H1 (cell line): ENCODE measurements around the gene BACE1. TPM values are rescaled to one million over a fixed set of nuclear protein-coding genes. Genes with fewer than 3 reads are reported as not detected.

Experiments used
- CTCF ChIA-PET: fragments of 300-600 bp; sonication (Branson Sonifier 250); formaldehyde crosslinking; loops from one replicate; lab custom pipeline; 2021; ENCODE audit not compliant: partially characterized antibody; lab: Charles Lee
- POLR2A ChIA-PET: fragments of 300-600 bp; sonication (Branson Sonifier 250); formaldehyde crosslinking; loops from one replicate; lab custom pipeline; 2021; ENCODE audit warnings: inconsistent platforms; ENCODE audit not compliant: partially characterized antibody; lab: Charles Lee
- DNase-seq, 2 experiments: peaks; one replicate each; pipeline versions ENCODE4 v3.0.0 to v3.0.0-alpha.2; 2010 to 2022; ENCODE audit warnings: low spot score in 2 of 2, low read depth in 1 of 2, mixed read lengths in 1 of 2
- FAIRE-seq: peaks from 2 replicates; lab custom pipeline; 2011; peaks lifted over from hg19 to GRCh38; lab: Jason Lieb, UNC
- H2AFZ ChIP-seq: 2 replicates; pipeline ENCODE4 v1.8.1; 2012; ENCODE audit warnings: low read length, inconsistent platforms
- H2AK5ac ChIP-seq: 2 replicates; pipeline ENCODE4 v1.6.1; 2013; ENCODE audit warnings: low read depth, low read length
- H2BK120ac ChIP-seq: replicated peaks from 2 replicates; pipeline ENCODE3; 2013; ENCODE audit warnings: low read depth, low read length, inconsistent platforms
- H2BK12ac ChIP-seq: 2 replicates; pipeline ENCODE4 v1.6.1; 2013; ENCODE audit warnings: low read depth, low read length
- H2BK15ac ChIP-seq: 2 replicates; pipeline ENCODE4 v1.6.1; 2013; ENCODE audit warnings: low read length
- H2BK20ac ChIP-seq: 2 replicates; pipeline ENCODE4 v1.6.1; 2013; ENCODE audit warnings: low read length
- H2BK5ac ChIP-seq: 2 replicates; pipeline ENCODE4 v1.6.1; 2013; ENCODE audit warnings: low read depth, low read length
- H3K14ac ChIP-seq: 2 replicates; pipeline ENCODE4 v1.6.1; 2013; ENCODE audit warnings: inconsistent platforms; ENCODE audit not compliant: insufficient read length
- H3K18ac ChIP-seq: 2 replicates; pipeline ENCODE4 v1.6.1; 2013; ENCODE audit warnings: low read length; ENCODE audit errors: extremely low read depth
- H3K23ac ChIP-seq: 2 replicates; pipeline ENCODE4 v1.6.1; 2013; ENCODE audit warnings: inconsistent platforms; ENCODE audit not compliant: insufficient read length
- H3K23me2 ChIP-seq: 2 replicates; pipeline ENCODE4 v1.6.1; 2013; ENCODE audit warnings: low read depth, low read length
- H3K27ac ChIP-seq: 2 replicates; pipeline ENCODE4 v1.6.1; 2011; ENCODE audit warnings: low read depth, low read length, inconsistent platforms
- H3K27me3 ChIP-seq, 4 experiments: replicated peaks in 1 of 4; 1 replicate in 1 of 4; 2 replicates in 3 of 4; pipeline versions ENCODE4 v1.6.1 to v1.8.1; 2011 to 2013; ENCODE audit warnings: low read length in 3 of 4, mild to moderate bottlenecking in 3 of 4, inconsistent platforms in 2 of 4, mixed read lengths in 2 of 4, moderate library complexity in 1 of 4; ENCODE audit not compliant: control insufficient read depth in 3 of 4, insufficient read depth in 3 of 4; ENCODE audit errors: extremely low read depth in 1 of 4
- H3K36me3 ChIP-seq, 4 experiments: 2 replicates each; pipeline versions ENCODE4 v1.6.1 to v1.8.1; 2011 to 2013; ENCODE audit warnings: mild to moderate bottlenecking in 4 of 4, low read length in 3 of 4, moderate library complexity in 2 of 4, control low read depth in 1 of 4, inconsistent platforms in 1 of 4; ENCODE audit not compliant: insufficient read depth in 4 of 4, control insufficient read depth in 2 of 4
- H3K4ac ChIP-seq: replicated peaks from 2 replicates; pipeline ENCODE3; 2013; ENCODE audit warnings: low read length, low read depth, mixed read lengths, inconsistent platforms; ENCODE audit not compliant: insufficient read length
- H3K4me1 ChIP-seq, 4 experiments: replicated peaks in 1 of 4; 1 replicate in 1 of 4; 2 replicates in 3 of 4; pipeline versions ENCODE4 v1.6.1 to v1.8.1; 2011 to 2013; ENCODE audit warnings: low read length in 3 of 4, inconsistent platforms in 2 of 4, mixed read lengths in 1 of 4; ENCODE audit not compliant: insufficient read depth in 4 of 4, control insufficient read depth in 3 of 4
- H3K4me2 ChIP-seq, 2 experiments: 2 replicates each; pipeline versions ENCODE4 v1.6.1 to v1.8.1; 2011 to 2013; ENCODE audit warnings: low read depth in 2 of 2, low read length in 2 of 2, control low read depth in 1 of 2, inconsistent platforms in 1 of 2, mild to moderate bottlenecking in 1 of 2; ENCODE audit not compliant: insufficient read depth in 1 of 2
- H3K4me3 ChIP-seq, 4 experiments: fragments of 200-600, 300-600 bp in 1 of 4; sonication (generic), shearing (Covaris generic), sonication (Bioruptor Twin) in 1 of 4; 2 replicates each; pipeline versions ENCODE4 v1.5.1 to v1.8.1; 2011 to 2016; ENCODE audit warnings: low read length in 4 of 4, low read depth in 3 of 4, control low read depth in 2 of 4, inconsistent platforms in 2 of 4, mild to moderate bottlenecking in 2 of 4, mixed read lengths in 1 of 4, moderate library complexity in 1 of 4; ENCODE audit not compliant: insufficient read depth in 2 of 4; ENCODE audit errors: extremely low read depth in 1 of 4
- H3K56ac ChIP-seq: replicated peaks from 2 replicates; pipeline ENCODE3; 2013; ENCODE audit warnings: low read depth, mild to moderate bottlenecking, mixed read lengths, low read length, inconsistent platforms; ENCODE audit not compliant: insufficient read length
- H3K79me1 ChIP-seq: 2 replicates; pipeline ENCODE4 v1.6.1; 2013; ENCODE audit warnings: low read depth, low read length, control low read depth
- H3K79me2 ChIP-seq, 2 experiments: 2 replicates each; pipeline versions ENCODE4 v1.6.1 to v1.8.1; 2012 to 2013; ENCODE audit warnings: low read length in 2 of 2, mild to moderate bottlenecking in 2 of 2, inconsistent platforms in 1 of 2; ENCODE audit not compliant: insufficient read depth in 2 of 2, control insufficient read depth in 1 of 2
- H3K9ac ChIP-seq, 4 experiments: replicated peaks in 1 of 4; 1 replicate in 1 of 4; 2 replicates in 3 of 4; pipeline versions ENCODE4 v1.6.1 to v1.8.1; 2011 to 2013; ENCODE audit warnings: low read depth in 3 of 4, low read length in 3 of 4, control low read depth in 2 of 4, mild to moderate bottlenecking in 2 of 4, moderate library complexity in 2 of 4, inconsistent platforms in 1 of 4; ENCODE audit errors: extremely low read depth in 1 of 4
- H3K9me3 ChIP-seq, 2 experiments: 2 replicates each; pipeline versions ENCODE4 v1.6.1 to v1.8.1; 2012 to 2013; ENCODE audit warnings: mild to moderate bottlenecking in 2 of 2, moderate library complexity in 2 of 2, control low read depth in 1 of 2, inconsistent platforms in 1 of 2, low read depth in 1 of 2, low read length in 1 of 2, mixed read lengths in 1 of 2; ENCODE audit not compliant: insufficient read depth in 2 of 2
- H4K20me1 ChIP-seq, 2 experiments: replicated peaks in 1 of 2; 2 replicates each; pipeline versions ENCODE3 to v1.8.1; 2011 to 2013; ENCODE audit warnings: inconsistent platforms in 2 of 2, low read length in 2 of 2, mild to moderate bottlenecking in 1 of 2; ENCODE audit not compliant: insufficient read depth in 2 of 2, control insufficient read depth in 1 of 2
- H4K5ac ChIP-seq: 2 replicates; pipeline ENCODE4 v1.6.1; 2013; ENCODE audit warnings: low read length, low read depth, mixed read lengths, inconsistent platforms; ENCODE audit not compliant: insufficient read length
- H4K8ac ChIP-seq: 2 replicates; pipeline ENCODE4 v1.8.0; 2013; ENCODE audit warnings: mild to moderate bottlenecking, moderate library complexity, low read length, inconsistent platforms; ENCODE audit not compliant: insufficient read depth; ENCODE audit errors: extremely low read depth
- H4K91ac ChIP-seq: replicated peaks from 2 replicates; pipeline ENCODE3; 2013; ENCODE audit warnings: low read length, mixed read lengths, inconsistent platforms; ENCODE audit not compliant: insufficient read length
- BCL11A ChIP-seq, 2 experiments: IDR thresholded peaks; one replicate each; pipeline ENCODE4 v1.6.1; 2011; ENCODE audit warnings: low read depth in 2 of 2, low read length in 2 of 2, mild to moderate bottlenecking in 2 of 2
- BRCA1 ChIP-seq: IDR thresholded peaks from 2 replicates; pipeline ENCODE4 v1.6.1; 2012; ENCODE audit warnings: low read depth, low read length, improper control_type of control experiment
- JUND ChIP-seq: IDR thresholded peaks from 2 replicates; pipeline ENCODE4 v1.6.1; 2011; ENCODE audit warnings: mild to moderate bottlenecking, improper control_type of control experiment, low read length
- POLR2A ChIP-seq, 2 experiments: IDR thresholded peaks; 1 replicate in 1 of 2; 2 replicates in 1 of 2; pipeline ENCODE4 v1.6.1; 2011; ENCODE audit warnings: low read depth in 2 of 2, low read length in 2 of 2, mild to moderate bottlenecking in 2 of 2; ENCODE audit errors: control extremely low read depth in 1 of 2
- RNF2 ChIP-seq: fragments of 200-900, 300-1000 bp; sonication (generic); IDR thresholded peaks from 2 replicates; pipeline ENCODE4 v1.7.1; 2016; ENCODE audit warnings: borderline replicate concordance, low read depth, mild to moderate bottlenecking, antibody characterized with exemption, low read length; ENCODE audit not compliant: poor library complexity, severe bottlenecking; ENCODE audit errors: missing control alignments
- RXRA ChIP-seq: IDR thresholded peaks from 2 replicates; pipeline ENCODE4 v1.6.1; 2011; ENCODE audit warnings: low read depth, mild to moderate bottlenecking, low read length, moderate library complexity; ENCODE audit not compliant: insufficient read depth
- SAP30 ChIP-seq: fragments of 300-600 bp; sonication (generic); IDR thresholded peaks from 2 replicates; pipeline ENCODE4 v1.7.1; 2012; ENCODE audit warnings: low read length, moderate library complexity, mild to moderate bottlenecking, inconsistent platforms; ENCODE audit not compliant: insufficient read depth, insufficient replicate concordance
- SP1 ChIP-seq: IDR thresholded peaks from 2 replicates; pipeline ENCODE4 v1.6.1; 2011; ENCODE audit warnings: low read depth, low read length
- SP2 ChIP-seq: IDR thresholded peaks from 2 replicates; pipeline ENCODE4 v1.6.1; 2012; ENCODE audit warnings: mild to moderate bottlenecking, low read length, inconsistent platforms
- SRF ChIP-seq: IDR thresholded peaks from 2 replicates; pipeline ENCODE4 v1.6.1; 2011; ENCODE audit warnings: mild to moderate bottlenecking, low read depth, low read length, moderate library complexity
- SUZ12 ChIP-seq: fragments of 200-600 bp; sonication (generic); IDR thresholded peaks from 2 replicates; pipeline ENCODE4 v1.6.1; 2012; ENCODE audit warnings: mild to moderate bottlenecking, inconsistent platforms, low read length, moderate library complexity, mixed read lengths
- WGBS, 2 experiments: shearing (Covaris generic) in 1 of 2; methylation state at CpG; one replicate each; pipeline versions ENCODE4 v1.1.6 to v1.1.7; 2013 to 2015; ENCODE audit warnings: low lambda C conversion rate in 2 of 2, mixed read lengths in 2 of 2, inconsistent platforms in 1 of 2, low coverage in 1 of 2, missing lambda C conversion rate in 1 of 2; ENCODE audit not compliant: insufficient replicate concordance in 2 of 2, insufficient coverage in 1 of 2, insufficient read length in 1 of 2; ENCODE audit errors: extremely low coverage in 1 of 2, missing lambda C conversion rate in 1 of 2; 5-methylcytosine and 5-hydroxymethylcytosine counted together
- polyA plus RNA-seq, 7 experiments: library from polyadenylated mRNA; depleted of rRNA in 3 of 7; stranded (reverse) in 5 of 7; unstranded in 2 of 7; fragments of >200 nt in 5 of 7; fragments of 200-250 nt in 2 of 7; gene quantifications; 1 replicate in 5 of 7; 2 replicates in 1 of 7; 4 replicates in 1 of 7; pipeline versions ENCODE4 v1.2.1 to v1.2.3, GENCODE V29; 2011 to 2013; ENCODE audit warnings: missing spikeins in 2 of 7, mixed read lengths in 2 of 7
- total RNA-seq: library from RNA; stranded (reverse); fragmentation: NEBNext Ultra II Directional; extraction: Animal tissue kit (Norgen Biotek cat#: 25700); gene quantifications from 2 replicates; pipeline ENCODE4 v1.2.1, GENCODE V29; 2021
- TF ChIP-seq, protein P1 (sequence below): IDR thresholded peaks from 2 replicates; pipeline ENCODE4 v1.6.1; 2012; ENCODE audit warnings: inconsistent platforms
- TF ChIP-seq, protein P2 (sequence below): IDR thresholded peaks from 2 replicates; pipeline ENCODE4 v1.6.1; 2011; ENCODE audit warnings: low read length, improper control_type of control experiment

Gene BACE1
- total and polyA plus RNA-seq, 2 of the 8 experiments (the other 6 are each of a cell fraction or from before 2014, with no cell fraction given), result 7.7 to 7.9 TPM

DNA sequence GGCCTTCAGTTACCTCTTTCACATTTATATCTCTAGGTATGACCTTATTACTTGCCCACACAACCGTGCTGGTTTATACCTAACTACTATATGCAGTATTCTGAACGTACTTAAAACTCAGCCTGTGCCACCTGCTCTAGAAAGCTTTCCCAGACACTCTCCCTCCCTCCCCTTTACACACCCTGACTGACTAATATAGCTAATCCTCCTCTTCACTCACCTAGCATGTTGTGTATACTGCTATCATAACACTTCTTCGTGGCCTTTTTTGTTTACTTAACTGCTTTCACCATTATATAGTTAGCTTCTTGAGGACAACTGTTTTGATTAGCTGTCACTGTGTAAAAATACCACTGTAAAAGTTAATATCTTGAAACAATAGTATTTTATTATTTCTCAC, 60.1 kb downstream of the BACE1 start:
- Histone ChIP-seq H2AFZ (no peak overlapping the region), H3K79me1 (no peaks in the 10 kb centered on the region), H3K23me2 (no peaks in the 10 kb centered on the region), H3K4me2 (no peak overlapping the region), H3K4me3 (no peak overlapping the region), H2BK120ac (no peak overlapping the region), H3K4ac (no peak overlapping the region), H3K9me3 (no peaks in the 10 kb centered on the region), H3K79me2 (no peaks in the 10 kb centered on the region; a peak in 1 of 4 replicates), H3K36me3 (peaks cover 0 to 14% (median 2%) of the 10 kb centered on the region in 4 experiments; a peak in 4 of 8 replicates), H2BK5ac (no peak overlapping the region), H3K27me3 (no peaks in the 10 kb centered on the region), H2BK20ac (no peak overlapping the region), H3K14ac (no peak overlapping the region), H4K91ac (no peak overlapping the region), H2BK12ac (no peak overlapping the region), H2AK5ac (no peak overlapping the region), H2BK15ac (no peak overlapping the region), H3K23ac (no peak overlapping the region), H4K20me1 (no peaks in the 10 kb centered on the region), H3K18ac (no peak overlapping the region), H3K56ac (no peak overlapping the region), H4K5ac (no peak overlapping the region), H3K27ac (no peak overlapping the region), H3K9ac (no peak overlapping the region), H4K8ac (no peak overlapping the region), H3K4me1 (no peaks in the 10 kb centered on the region)
- FAIRE-seq (no peak), DNase-seq (no peak)
- WGBS, 2 experiments, result 95% methylated on average over 3 of the region's 3 CpGs; no CpG with 5 or more reads in 1 of the 2 experiments
- ChIA-PET POLR2A (interaction anchor here (1.9 kb wide), 1 partner anchor 16 kb away, joined by 6 read pairs; no protein-coding TSS in a partner anchor), CTCF (no interaction called here)
- TF ChIP-seq SP1, result no peak
- no peak for TF ChIP-seq BRCA1
- TF ChIP-seq RNF2, result no peak
- no peak for TF ChIP-seq JUND
- TF ChIP-seq, protein P1, sequence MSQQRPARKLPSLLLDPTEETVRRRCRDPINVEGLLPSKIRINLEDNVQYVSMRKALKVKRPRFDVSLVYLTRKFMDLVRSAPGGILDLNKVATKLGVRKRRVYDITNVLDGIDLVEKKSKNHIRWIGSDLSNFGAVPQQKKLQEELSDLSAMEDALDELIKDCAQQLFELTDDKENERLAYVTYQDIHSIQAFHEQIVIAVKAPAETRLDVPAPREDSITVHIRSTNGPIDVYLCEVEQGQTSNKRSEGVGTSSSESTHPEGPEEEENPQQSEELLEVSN, result no peak
- TF ChIP-seq BCL11A (IDR thresholded peaks at IDR 0.05; ENCODE audit: low read depth in 2 of 2, low read length in 2 of 2), result no peak
- TF ChIP-seq SRF, result no peak
- TF ChIP-seq SUZ12, result no peak
- TF ChIP-seq RXRA, result no peak
- TF ChIP-seq SAP30, result no peak
- TF ChIP-seq POLR2A (IDR thresholded peaks at IDR 0.05; ENCODE audit: control extremely low read depth in 1 of 2, low read depth in 2 of 2, low read length in 2 of 2), result no peak
- TF ChIP-seq SP2, result no peak
- TF ChIP-seq, protein P2, sequence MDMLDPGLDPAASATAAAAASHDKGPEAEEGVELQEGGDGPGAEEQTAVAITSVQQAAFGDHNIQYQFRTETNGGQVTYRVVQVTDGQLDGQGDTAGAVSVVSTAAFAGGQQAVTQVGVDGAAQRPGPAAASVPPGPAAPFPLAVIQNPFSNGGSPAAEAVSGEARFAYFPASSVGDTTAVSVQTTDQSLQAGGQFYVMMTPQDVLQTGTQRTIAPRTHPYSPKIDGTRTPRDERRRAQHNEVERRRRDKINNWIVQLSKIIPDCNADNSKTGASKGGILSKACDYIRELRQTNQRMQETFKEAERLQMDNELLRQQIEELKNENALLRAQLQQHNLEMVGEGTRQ, result no peak
